ENCODE measurements around the gene ADGRL3.

GRCh38 chr4:61661960-61662359 lies 461.8 kb downstream of the ADGRL3 start:
- TF ChIP-seq CTCF (IDR thresholded peaks at IDR 0.05) (no peak), POLR2AphosphoS5 (IDR thresholded peaks at IDR 0.05) (no peak), POLR2A (IDR thresholded peaks at IDR 0.05) (no peak), EP300 (IDR thresholded peaks at IDR 0.05) (no peak)

Measured in suprapubic skin (tissue), 4 donors.